GM19240 (cell line): ENCODE data around the gene PKD1.

ENCODE experiments used
- DNase-seq: peaks from one replicate; pipeline ENCODE4 v3.0.0; 2011; ENCODE audit warnings: low spot score; ENCODE audit not compliant: insufficient read length

PKD1 gene

DNA sequence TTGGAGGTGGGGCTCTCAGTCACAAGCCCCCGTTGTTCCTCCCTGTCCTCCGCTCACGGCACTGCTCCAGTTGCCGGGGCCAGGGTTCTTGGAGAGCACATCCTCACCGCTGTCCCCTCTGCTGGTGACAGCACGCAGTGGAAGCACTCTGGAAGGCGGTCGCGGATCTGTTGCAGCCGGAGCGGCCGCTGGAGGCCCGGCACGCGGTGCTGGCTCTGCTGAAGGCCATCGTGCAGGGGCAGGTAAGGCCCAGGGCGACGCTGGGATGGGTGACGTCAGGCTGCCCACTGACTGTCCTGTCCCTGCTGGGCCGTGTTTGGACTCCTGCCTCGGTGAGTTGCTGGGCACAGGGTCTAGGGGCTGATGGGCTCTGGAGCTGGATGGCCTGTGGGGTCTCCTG, 82.5 kb downstream of the PKD1 start:
- no peak for DNase-seq

DNA sequence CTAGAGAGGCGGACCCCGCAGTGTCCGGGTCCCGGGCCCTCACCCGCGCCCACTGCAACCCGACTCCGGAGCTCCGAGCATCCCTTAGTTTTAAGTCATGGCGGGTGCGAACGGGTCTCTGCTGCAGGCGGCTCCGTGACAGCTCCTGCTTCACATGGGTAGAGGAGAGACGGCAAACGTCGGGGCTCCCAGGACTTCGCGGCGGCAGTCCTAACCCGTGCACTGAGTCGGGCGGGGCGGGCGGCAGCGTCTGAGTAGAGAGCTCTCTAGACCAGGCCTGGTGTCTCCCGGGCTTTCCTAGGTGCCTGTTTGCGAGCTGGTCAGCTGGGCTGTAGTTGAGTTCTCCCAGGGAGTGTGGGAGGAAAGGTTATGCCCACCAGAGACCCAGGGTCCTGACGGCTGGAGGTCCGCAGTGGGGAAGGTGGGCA, 87.6 kb downstream of the PKD1 start:
- DNase-seq, result no peak

DNA sequence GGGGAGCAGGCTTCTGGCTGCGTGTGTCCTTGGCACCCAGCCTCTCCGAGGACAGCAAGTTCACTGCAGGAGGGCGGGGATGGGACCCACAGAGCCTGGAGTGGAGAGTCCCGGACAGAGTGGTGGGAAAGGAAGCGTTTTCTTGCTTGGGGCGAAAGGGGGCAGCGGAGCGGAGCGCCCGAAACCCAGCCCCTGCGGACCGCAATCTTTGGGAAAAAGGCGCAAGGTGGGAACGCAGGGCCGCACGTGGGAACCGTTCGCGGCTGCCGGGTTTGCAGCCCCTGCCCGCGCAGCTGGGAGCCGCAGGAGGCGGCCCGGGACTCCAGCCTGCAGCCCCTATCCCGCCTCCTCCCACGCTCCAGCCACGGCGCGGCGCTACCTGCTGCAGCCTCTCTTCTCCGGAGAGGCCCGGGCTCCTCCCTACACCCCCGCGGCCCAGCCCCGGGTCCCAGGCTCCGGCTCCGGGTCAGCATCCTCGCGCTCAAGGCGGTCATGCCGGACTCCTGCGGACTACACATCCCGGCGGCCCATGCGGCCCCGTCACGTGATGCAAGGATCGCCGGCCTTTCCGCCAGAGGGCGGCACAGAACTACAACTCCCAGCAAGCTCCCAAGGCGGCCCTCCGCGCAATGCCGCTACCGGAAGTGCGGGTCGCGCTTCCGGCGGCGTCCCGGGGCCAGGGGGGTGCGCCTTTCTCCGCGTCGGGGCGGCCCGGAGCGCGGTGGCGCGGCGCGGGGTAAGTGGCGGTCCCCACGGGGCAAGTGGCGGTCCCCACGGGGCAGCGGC, 88.2 kb downstream of the PKD1 start, which contains the start of the genes NTHL1 and TSC2:
NTHL1 (minus strand) TSS at position 505 of the 786 bp plus-strand sequence; CDS start at position 494, 11 bp downstream.
TSC2 (plus strand) TSS at position 656 of the 786 bp plus-strand sequence. CDS start 631 bp downstream, outside the sequence.
- peak; percentile 99 for DNase-seq

DNA sequence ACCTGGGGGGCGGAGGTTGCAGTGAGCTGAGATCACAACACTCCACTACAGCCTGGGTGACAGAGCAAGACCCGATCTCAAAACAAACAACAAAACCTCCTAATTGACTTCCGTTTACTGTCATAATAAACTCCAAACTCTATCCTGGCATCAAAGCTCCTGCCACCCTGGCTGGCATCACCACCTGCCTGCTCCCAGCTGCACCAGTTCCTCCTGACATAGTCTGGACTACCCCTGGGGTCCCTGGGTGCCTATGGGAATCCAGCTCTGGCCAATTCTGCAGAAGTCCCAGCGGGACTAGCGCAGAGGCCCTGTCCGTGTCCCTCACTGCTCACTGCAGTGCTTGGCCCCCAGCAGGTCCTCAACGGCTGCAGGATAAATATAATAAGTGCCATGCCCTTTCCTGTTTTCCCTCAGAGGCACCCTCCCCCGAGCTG, 88.8 kb downstream of the PKD1 start:
- DNase-seq, result no peak

DNA sequence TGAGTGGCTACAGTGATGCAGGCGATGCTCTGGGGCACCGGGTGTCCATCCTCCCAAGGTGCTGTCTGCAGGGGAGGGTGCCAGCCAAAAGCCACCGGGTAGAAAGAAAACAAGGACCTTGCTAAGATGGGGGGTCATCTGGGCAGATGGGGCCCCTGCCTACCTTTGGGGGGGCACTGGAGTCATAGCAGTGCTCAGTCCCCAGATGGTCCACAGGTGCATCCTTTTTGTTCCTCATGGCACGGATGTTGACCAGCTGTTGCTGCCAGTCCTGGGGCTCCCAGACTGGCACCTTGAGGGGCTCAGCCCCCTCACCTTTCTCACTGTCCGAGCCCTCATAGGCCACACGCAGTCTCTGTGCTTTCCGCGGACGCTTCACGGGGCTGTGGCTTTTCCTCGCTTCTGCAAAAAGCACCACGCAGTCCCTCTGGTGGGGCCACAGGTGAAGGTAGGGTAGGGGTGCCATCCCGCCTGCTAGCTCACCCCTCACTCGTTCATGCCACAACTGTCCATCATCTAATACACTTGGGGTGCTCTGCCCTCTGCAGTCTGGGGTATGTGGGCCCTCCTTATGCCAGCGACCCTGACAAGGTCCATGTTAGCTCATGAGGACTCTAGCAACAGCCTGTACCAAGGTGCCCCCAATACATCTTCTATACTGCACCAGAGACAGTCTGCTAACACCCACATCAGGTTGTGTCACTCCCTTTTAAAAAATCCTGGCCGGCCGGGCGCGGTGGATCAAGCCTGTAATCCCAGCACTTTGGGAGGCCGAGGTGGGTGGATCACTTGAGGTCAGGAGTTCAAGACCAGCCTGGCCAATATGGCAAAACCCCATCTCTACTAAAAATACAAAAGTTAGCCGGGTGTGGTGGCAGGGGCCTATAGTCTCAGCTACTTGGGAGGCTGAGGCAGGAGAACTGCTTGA, 89.5 kb downstream of the PKD1 start:
- DNase-seq, result no peak

DNA sequence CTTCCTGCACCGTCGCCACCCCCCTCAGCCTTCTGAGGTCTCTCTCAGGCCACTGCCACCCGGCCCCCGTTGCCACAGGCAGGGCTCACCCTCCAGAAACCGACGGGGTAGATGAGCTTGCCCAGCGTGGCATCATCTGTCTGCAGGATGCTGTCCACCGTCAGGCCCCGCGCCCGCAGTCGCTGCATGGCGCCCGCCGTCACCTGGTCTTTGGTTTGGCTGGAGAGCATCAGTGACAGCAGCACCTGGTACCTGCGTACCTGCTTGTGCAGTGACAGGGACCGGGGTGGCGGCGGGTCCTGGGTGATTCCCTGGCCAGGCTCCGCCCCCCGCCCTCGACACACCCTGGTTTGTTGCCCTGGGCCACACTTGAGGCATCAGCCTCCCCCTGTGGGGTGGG, 91.2 kb downstream of the PKD1 start:
- DNase-seq, result no peak

DNA sequence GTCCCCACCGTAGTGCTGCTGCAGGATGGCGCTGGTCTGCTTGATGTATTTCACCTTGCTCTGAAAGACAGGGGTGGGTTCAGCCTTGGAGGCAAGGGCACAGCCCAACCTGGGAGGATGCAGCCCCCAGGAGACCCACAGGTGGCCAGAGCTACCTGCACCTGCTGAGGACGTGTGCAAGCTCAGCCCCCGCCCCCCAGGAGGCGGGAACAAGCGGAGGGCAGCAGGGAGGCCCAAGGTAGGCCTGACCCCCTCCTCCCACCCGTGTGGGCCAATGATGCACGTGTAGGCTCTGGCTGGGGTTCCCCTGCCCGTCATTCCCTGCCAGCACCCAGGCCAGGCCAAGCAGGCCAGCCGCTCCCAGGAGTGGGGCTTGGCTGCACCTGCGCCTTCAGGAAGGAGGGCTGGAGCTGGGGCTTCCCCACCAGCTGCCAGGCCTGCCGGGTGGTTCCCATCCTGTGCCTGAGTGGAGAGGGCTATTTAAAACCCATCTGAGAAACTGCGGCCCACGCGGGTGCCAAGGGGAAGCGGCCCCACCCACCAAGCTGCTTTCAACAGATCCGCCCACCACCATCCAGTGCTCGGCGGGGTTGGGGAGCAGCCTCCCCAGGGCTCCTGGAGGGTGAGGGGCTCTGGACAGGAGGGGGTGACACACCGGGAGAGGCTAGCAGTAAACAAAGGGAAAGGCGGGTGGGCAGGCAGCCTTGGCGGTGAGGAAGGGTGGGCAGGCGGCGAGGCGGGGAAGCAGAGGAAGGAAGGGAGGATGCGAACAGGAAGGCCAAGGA, 91.8 kb downstream of the PKD1 start:
- DNase-seq, result no peak

DNA sequence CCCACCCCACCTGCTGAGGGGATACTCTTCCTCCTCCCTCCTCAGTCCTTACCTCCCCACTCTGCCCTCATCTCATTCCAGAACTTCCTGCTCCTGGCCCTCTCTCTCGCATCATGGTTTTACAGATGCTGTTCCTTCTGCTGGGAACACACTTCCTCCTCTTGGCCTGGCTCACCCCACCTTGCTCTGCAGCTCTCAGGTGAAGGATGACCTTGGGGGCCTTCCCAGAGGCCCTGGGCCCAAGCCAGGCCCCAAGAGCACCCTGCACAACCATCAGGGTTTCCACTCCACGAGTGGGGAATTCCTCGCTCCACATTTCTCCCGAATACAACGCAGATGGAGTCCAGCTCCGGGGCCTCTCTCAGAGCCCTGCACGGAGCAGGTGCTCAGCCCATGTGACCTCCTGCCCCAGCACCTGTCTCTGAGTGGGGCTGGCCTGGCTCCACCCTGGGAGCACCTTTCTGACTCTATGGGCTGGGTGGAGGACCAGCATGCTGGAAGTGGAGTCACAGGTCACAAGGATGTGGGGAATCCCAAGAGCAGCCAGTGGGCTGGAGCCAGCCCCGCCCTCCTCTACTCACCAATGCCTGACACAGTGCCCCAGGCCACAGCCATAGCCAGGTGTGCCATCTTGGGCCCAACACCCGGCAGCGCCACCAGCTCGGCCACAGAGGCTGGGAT, 92.6 kb downstream of the PKD1 start:
- DNase-seq, result no peak

DNA sequence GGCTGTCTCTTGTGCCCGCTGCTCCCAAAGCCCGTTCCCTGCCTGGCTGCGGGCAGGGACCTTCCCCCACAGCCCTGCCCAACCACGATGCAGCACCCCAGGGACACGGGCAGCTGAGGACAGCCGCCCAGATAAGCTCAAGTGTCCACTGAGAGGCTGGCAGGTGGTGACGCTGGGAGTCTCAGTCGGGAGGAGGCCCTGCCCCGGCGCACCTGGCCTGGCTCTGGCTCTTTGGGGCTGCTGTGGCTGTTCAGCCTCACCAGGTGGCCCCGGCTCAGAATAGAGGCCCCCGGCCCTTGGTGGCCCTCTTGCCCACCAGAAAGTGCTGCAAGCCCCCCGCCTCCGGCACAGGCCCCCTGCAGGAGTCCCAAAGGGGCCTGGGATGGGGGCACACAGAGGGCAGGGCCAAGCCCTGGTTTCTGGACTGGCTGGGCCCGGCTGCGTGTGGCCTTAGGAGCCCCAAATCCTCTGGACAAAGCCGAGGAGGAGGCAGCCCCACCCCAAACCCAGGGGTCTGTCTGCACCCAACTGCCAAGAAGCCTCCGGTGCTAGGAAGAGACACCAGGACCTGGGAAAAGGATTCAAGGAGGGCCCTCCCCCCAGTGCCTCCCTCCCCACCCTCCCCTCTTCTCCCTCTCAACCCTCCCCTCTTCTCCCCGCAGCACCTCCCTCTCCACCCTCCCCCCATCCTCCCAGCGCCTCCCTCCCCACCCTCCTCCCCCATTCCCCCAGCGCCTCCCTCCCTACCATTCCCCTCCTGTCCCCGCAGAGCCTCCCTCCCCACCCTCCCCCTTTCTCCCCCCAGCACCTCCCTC, 93.3 kb downstream of the PKD1 start:
- no peak for DNase-seq

DNA sequence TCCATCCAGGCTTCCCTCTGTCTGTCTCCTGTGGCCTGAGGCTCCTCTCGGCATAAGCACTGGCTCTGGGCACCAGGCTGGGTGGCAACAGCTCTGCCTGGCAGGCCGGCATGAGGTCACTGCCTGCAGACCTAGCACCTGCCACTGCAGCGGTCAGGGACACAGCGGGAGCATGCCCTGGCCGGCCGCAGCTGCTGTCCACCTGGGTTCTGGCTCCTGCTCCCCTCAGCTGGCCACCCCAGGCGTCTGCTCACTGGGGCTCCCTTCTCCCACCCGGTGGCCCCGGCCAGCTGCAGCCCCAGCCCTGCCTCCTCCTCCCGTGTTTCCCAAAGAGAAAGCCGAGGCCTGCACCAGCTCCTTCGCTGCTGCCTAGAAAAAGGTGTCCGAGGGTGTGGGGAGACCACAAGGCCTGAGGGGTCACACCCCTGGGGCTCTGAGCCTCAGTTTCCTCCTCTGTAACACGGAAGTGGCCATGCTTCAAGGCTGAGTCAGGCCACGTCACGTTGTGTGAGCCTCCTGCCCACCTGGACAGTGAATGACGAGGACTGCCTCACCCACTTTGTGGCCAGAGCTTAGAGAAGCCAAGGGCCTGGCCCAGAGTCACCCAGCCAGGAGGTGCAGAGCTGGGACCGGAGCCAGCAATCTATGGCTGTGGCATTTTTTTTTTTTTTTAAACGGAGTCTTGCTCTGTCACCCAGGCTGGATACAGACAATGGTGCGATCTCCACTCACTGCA, 94.7 kb downstream of the PKD1 start:
- DNase-seq, result no peak

DNA sequence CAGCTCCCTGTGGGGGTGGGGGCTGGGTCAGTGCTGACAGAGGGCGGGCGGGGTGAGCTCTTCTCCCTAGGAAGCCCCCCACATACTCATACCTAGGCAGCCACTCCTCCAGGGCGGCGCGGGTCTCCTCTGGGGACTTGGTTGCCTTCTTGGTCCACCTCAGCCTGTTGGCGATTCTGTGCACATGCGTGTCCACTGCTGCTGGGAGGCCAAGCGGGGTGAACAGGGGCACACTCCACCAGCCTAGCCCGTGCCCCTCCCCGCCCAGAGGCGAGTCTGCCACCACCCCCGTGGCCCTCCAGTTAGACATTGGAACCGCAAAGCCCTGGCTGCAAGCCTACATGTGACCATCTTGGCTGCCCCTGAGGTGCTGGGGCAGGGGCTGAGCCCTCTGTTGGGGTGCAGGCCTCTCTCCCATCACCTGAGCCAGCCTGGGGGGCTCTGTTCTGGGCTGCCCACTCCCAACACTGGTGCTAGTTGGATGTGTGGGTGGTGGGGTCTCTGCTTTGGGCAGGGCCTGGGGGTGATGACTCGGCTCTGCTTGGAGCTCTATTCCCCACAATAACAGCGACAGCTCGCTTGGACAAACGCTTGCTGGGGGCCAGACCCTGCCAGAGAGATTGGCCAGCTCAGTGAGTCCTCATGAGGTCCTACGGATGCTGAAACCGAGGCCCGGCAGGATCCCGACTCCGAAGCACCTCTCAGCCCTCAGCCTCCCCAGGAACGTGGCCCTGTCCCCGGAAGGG, 95.5 kb downstream of the PKD1 start:
- no peak for DNase-seq

DNA sequence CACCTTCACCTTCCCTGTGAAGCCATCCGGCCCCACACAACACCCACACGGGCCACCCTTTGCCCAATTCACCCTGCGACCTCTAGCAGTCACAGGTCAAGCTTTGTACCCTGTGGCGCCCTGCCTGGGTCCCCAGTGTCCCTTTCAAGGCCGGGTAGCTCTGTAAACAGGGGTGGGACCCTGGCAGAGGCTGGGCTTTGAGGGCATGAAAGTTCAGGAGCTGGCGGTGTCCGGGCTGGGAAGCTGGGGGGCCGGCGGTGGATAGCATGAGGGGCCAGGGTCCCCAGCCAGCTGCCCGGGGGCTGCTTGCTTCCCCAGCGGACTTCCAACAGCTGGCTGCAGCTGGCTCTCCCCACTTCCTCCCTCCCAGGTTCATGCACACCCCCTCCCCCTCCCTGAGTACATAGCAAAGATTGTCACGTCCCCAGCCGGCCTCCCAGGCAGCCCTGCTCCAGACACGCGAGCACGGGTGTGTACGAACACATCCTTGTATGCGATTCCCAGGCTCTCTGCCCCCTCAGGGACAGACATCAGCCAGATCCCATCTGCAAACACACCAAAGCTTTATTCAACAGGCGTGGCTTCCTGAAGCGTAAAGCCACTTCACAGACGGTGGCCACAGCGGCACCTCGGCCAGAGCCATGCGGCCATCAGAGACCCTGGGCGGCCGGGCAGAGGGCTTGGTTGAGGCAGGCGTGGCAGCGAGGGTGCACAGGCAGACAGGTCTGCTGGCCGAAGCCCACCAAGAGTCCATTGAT, 96.2 kb downstream of the PKD1 start:
- DNase-seq, result no peak
